KMS-11 (cell line): Measurements from ENCODE around the gene OR2V2.

Source experiments
- H2AFZ ChIP-seq: fragments of 200-600 bp; sonication (generic); 2 replicates; pipeline ENCODE4 v1.6.1; 2016; ENCODE audit warnings: antibody characterized with exemption, mixed run types, low read depth
- H3K27ac ChIP-seq: fragments of 200-600 bp; sonication (generic); 2 replicates; pipeline ENCODE4 v1.6.1; 2016; ENCODE audit warnings: mild to moderate bottlenecking, mixed run types
- H3K27me3 ChIP-seq: fragments of 200-600 bp; sonication (generic); 2 replicates; pipeline ENCODE4 v1.6.1; 2017; ENCODE audit warnings: mild to moderate bottlenecking, low read depth, mixed run types, moderate library complexity; ENCODE audit not compliant: insufficient read depth
- H3K36me3 ChIP-seq: fragments of 200-600 bp; sonication (generic); 2 replicates; pipeline ENCODE4 v1.6.1; 2017; ENCODE audit warnings: mild to moderate bottlenecking, mixed run types; ENCODE audit not compliant: insufficient read depth
- H3K4me1 ChIP-seq: fragments of 200-600 bp; sonication (generic); 2 replicates; pipeline ENCODE4 v1.6.1; 2016; ENCODE audit warnings: mild to moderate bottlenecking, low read depth, mixed run types; ENCODE audit not compliant: poor library complexity, severe bottlenecking
- H3K4me2 ChIP-seq: fragments of 200-600 bp; sonication (generic); 2 replicates; pipeline ENCODE4 v1.7.0; 2016; ENCODE audit warnings: mild to moderate bottlenecking, mixed run types
- H3K4me3 ChIP-seq: fragments of 200-600 bp; sonication (generic); IDR thresholded peaks from 2 replicates; pipeline ENCODE4 v1.6.1; 2017; ENCODE audit warnings: low read depth, low read length, mixed read lengths; ENCODE audit not compliant: insufficient read depth
- H3K79me2 ChIP-seq: fragments of 200-600 bp; sonication (generic); 2 replicates; pipeline ENCODE4 v1.6.1; 2016; ENCODE audit warnings: low read depth, mixed run types; ENCODE audit not compliant: insufficient read depth
- H3K9ac ChIP-seq: fragments of 200-600 bp; sonication (generic); 2 replicates; pipeline ENCODE4 v1.6.1; 2016; ENCODE audit warnings: mild to moderate bottlenecking, mixed run types
- H4K20me1 ChIP-seq: fragments of 200-600 bp; sonication (generic); 2 replicates; pipeline ENCODE4 v1.6.1; 2016; ENCODE audit warnings: mild to moderate bottlenecking, mixed run types; ENCODE audit not compliant: insufficient read depth
- TF ChIP-seq, protein P1 (sequence below): fragments of 200-600 bp; sonication (generic); conservative IDR thresholded peaks from 2 replicates; pipeline ENCODE4 v1.6.1; 2017; ENCODE audit warnings: low read depth, mild to moderate bottlenecking, antibody characterized with exemption, low read length, moderate library complexity, mixed read lengths

The OR2V2 gene

DNA sequence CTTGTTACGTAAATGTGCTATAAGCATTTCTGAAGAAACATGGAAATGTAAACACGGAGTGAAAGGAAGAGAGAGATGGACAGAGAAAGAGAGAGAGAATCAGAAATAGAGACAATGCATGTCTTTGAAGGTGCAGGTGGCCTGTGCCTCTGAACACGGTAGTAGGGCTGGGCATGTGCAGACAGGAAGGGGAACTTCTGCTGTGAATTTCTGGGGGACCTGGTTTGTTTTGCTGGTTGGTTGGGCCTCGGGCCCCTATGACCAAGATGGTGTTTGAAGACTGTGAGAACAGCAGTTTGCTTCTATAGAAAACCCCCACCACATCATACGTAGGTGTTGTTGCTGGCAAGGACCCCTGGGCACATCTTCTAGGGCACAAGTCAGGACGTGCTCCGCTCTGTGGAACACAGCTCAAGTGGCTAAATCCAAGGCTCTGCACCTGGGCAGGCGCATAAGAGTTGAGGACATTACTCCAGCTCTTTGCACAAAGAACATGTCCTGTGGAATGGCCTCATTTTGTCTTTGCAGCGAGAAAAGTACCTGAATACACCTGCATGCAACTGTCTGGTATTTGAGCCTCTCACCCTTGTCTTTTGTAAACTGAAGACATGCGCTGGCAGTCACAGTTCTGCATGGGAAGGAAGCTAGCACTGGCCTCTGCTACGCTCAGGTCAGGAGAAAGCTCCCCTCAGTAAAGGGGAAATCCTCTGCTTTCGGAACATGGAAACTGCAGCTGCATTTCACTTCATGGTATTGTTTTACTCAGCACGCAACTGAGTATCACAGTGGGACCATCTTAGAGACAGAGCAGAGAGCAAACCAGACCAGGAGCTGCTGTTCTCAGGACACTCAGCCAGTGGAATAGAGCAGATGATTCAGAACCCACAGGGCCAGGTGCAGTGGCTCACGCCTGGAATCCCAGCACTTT is 2.7 kb downstream of the OR2V2 start:
- H3K27ac ChIP-seq, result no peak overlapping the region
- no peaks in the 10 kb centered on the region for H3K79me2 ChIP-seq
- H3K4me2 ChIP-seq, result no peak overlapping the region
- no peaks in the 10 kb centered on the region for H3K36me3 ChIP-seq
- TF ChIP-seq, protein P1, sequence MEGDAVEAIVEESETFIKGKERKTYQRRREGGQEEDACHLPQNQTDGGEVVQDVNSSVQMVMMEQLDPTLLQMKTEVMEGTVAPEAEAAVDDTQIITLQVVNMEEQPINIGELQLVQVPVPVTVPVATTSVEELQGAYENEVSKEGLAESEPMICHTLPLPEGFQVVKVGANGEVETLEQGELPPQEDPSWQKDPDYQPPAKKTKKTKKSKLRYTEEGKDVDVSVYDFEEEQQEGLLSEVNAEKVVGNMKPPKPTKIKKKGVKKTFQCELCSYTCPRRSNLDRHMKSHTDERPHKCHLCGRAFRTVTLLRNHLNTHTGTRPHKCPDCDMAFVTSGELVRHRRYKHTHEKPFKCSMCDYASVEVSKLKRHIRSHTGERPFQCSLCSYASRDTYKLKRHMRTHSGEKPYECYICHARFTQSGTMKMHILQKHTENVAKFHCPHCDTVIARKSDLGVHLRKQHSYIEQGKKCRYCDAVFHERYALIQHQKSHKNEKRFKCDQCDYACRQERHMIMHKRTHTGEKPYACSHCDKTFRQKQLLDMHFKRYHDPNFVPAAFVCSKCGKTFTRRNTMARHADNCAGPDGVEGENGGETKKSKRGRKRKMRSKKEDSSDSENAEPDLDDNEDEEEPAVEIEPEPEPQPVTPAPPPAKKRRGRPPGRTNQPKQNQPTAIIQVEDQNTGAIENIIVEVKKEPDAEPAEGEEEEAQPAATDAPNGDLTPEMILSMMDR, result no peak
- H3K4me3 ChIP-seq, result no peak overlapping the region
- no peak overlapping the region for H2AFZ ChIP-seq
- no peaks in the 10 kb centered on the region for H3K4me1 ChIP-seq
- no peaks in the 10 kb centered on the region for H4K20me1 ChIP-seq
- no peaks in the 10 kb centered on the region for H3K27me3 ChIP-seq
- no peak overlapping the region for H3K9ac ChIP-seq

DNA sequence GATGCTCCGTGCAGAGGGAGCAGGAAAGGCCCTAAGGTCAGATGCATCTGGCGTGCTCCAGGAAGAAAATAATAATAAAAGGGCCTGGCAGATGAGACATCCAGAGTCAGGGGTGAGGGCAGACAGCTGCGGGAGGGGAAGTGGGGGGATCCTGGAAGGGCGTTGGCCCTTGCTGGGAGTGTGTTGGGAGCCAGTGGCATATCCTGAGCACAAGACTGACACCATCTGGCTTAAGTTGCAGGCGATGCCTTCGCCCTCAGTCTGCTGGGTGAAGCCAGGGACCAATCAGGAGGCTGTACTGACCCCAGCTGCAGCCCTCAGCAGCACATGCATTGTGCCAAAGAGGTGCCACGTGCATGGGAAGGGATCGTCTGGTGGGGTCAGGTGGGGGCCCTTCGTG is 3.8 kb downstream of the OR2V2 start:
- Histone ChIP-seq H3K4me2 (no peak overlapping the region), H4K20me1 (no peaks in the 10 kb centered on the region), H3K36me3 (no peaks in the 10 kb centered on the region), H3K4me3 (no peak overlapping the region), H3K4me1 (no peaks in the 10 kb centered on the region), H2AFZ (no peak overlapping the region), H3K27me3 (no peaks in the 10 kb centered on the region), H3K79me2 (no peaks in the 10 kb centered on the region), H3K9ac (no peak overlapping the region), H3K27ac (no peak overlapping the region)
- TF ChIP-seq, protein P1, result no peak

DNA sequence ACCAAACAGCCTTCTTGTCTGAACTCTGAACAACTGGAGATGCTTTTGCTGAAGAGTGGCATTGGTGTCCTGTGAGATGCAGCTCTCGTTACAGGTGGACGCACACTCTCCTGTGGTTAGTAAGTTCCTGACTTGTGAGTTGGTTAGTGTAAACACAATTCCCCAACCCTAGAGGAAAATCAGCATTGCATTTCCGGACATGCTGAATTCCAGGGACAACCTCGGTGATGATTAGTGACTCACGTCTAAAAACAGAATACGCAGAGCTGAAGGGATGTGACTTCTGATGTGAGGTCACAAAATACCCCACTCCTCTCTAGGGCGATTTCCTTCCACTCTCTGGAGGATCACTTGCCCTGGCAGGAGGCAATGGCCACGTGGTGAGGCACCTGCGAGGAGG is 5.0 kb downstream of the OR2V2 start:
- Histone ChIP-seq H3K27me3 (no peaks in the 10 kb centered on the region), H3K4me1 (no peaks in the 10 kb centered on the region), H3K4me2 (no peak overlapping the region), H2AFZ (no peak overlapping the region), H3K27ac (no peak overlapping the region), H3K4me3 (no peak overlapping the region), H3K36me3 (no peaks in the 10 kb centered on the region), H3K9ac (no peak overlapping the region), H4K20me1 (no peaks in the 10 kb centered on the region), H3K79me2 (no peaks in the 10 kb centered on the region)
- TF ChIP-seq, protein P1, result no peak

DNA sequence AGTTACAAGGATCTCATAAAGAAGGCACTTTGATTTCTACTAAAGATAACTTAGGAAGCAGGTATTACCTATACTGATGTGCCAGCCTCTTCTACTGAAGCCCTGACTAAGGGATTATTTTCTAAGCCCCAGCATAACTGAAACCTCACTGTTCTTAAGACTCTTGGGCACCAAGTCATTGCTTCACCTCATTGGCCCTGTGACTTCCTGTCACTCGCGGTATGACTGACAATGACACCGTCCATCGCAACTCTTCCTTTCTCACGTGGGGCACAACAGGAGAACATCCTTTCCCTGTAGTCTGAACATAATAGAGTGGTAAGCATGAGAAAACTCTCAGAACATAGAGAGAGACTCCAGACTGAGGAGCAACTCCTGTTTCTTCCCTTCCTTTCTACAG is 6.4 kb downstream of the OR2V2 start:
- TF ChIP-seq, protein P1, result no peak
- no peak overlapping the region for H3K4me2 ChIP-seq
- no peaks in the 10 kb centered on the region for H4K20me1 ChIP-seq
- H3K79me2 ChIP-seq, result no peaks in the 10 kb centered on the region
- no peak overlapping the region for H2AFZ ChIP-seq
- H3K27ac ChIP-seq, result no peak overlapping the region
- no peaks in the 10 kb centered on the region for H3K36me3 ChIP-seq
- no peak overlapping the region for H3K9ac ChIP-seq
- H3K4me1 ChIP-seq, result peaks cover 2% of the 10 kb centered on the region
- H3K27me3 ChIP-seq, result no peaks in the 10 kb centered on the region
- no peak overlapping the region for H3K4me3 ChIP-seq
